LNCaP clone FGC (cell line): Measurements from ENCODE around the gene FAM3B.

ENCODE experiments used
- DNase-seq: peaks from one replicate; pipeline ENCODE4 v3.0.0-alpha.2; 2011; ENCODE audit warnings: low read depth
- H3K4me3 ChIP-seq: 2 replicates; pipeline ENCODE4 v1.5.1; 2011; ENCODE audit warnings: mild to moderate bottlenecking, low read depth, low read length, control low read depth
- CTCF ChIP-seq: IDR thresholded peaks from 2 replicates; pipeline ENCODE4 v1.5.1; 2012; ENCODE audit warnings: mild to moderate bottlenecking; ENCODE audit not compliant: control insufficient read depth, insufficient read depth; ENCODE audit errors: extremely low read depth

Gene FAM3B

GRCh38 chr21:41374177-41374712 is 57.6 kb downstream of the FAM3B start:
- no peak overlapping the region for H3K4me3 ChIP-seq
- TF ChIP-seq CTCF, result peak; percentile 8; the same call in 1 of the 2 replicates
- DNase-seq, result no peak

- no peak for DNase-seq
- no peak for TF ChIP-seq CTCF
- no peak overlapping the region for H3K4me3 ChIP-seq
These were observed 58.4 kb downstream of the FAM3B start for GRCh38 chr21:41374867-41375533.

GRCh38 chr21:41375875-41376274 is 59.3 kb downstream of the FAM3B start:
- TF ChIP-seq CTCF, result no peak
- no peak for DNase-seq

GRCh38 chr21:41377715-41378114 is 61.1 kb downstream of the FAM3B start:
- no peak overlapping the region for H3K4me3 ChIP-seq
- DNase-seq, result no peak
- no peak for TF ChIP-seq CTCF

More at GRCh38 chr21:41375875-41376274, 59.3 kb downstream of the FAM3B start:
- H3K4me3 ChIP-seq, result no peak overlapping the region

- TF ChIP-seq CTCF, result peak; percentile 31; the same call in 1 of the 2 replicates
- DNase-seq, result no peak
- H3K4me3 ChIP-seq, result no peak overlapping the region
These were observed 62.2 kb downstream of the FAM3B start for GRCh38 chr21:41378849-41379248.

- no peak overlapping the region for H3K4me3 ChIP-seq
- DNase-seq, result no peak
- TF ChIP-seq CTCF, result no peak
These were observed 63.3 kb downstream of the FAM3B start for GRCh38 chr21:41379901-41380300.

GRCh38 chr21:41381731-41382130 is 65.1 kb downstream of the FAM3B start:
- no peak for TF ChIP-seq CTCF
- no peak overlapping the region for H3K4me3 ChIP-seq
- no peak for DNase-seq
